ENCODE data around the gene RAB15.

- TF ChIP-seq, protein P1, sequence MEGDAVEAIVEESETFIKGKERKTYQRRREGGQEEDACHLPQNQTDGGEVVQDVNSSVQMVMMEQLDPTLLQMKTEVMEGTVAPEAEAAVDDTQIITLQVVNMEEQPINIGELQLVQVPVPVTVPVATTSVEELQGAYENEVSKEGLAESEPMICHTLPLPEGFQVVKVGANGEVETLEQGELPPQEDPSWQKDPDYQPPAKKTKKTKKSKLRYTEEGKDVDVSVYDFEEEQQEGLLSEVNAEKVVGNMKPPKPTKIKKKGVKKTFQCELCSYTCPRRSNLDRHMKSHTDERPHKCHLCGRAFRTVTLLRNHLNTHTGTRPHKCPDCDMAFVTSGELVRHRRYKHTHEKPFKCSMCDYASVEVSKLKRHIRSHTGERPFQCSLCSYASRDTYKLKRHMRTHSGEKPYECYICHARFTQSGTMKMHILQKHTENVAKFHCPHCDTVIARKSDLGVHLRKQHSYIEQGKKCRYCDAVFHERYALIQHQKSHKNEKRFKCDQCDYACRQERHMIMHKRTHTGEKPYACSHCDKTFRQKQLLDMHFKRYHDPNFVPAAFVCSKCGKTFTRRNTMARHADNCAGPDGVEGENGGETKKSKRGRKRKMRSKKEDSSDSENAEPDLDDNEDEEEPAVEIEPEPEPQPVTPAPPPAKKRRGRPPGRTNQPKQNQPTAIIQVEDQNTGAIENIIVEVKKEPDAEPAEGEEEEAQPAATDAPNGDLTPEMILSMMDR (IDR thresholded peaks at IDR 0.05; ENCODE audit: low read length): no peak
- no peak for TF ChIP-seq EZH2 (optimal IDR thresholded peaks at IDR 0.05; ENCODE audit: low read depth, low read length)
Measured at GRCh38 chr14:65012353-65012752, 40.2 kb upstream of the RAB15 start.
